Right cardiac atrium (tissue), 5 donors: ENCODE data around the gene RAB40AL. TPM values are rescaled to one million over a fixed set of nuclear protein-coding genes. Genes with fewer than 3 reads are reported as not detected.
"Not testable (repeated sequence)": the region's sequence is repeated elsewhere in the genome, so short reads cannot be mapped to it uniquely, and the experiment has no call there.

Experiments used
- ATAC-seq, 2 donors: fragments of 200-7000 bp; cut with Tn5 transposase; one replicate each; pipeline versions ENCODE4 v1.8.0 to v1.9.1; 2020; ENCODE audit warnings: moderate library complexity in 2 of 2, mild to moderate bottlenecking in 1 of 2
- DNase-seq, 3 donors: peaks; one replicate each; pipeline ENCODE4 v3.0.0-alpha.2; 2020
- H3K27ac ChIP-seq: one replicate; pipeline ENCODE4 v1.5.1; 2013; ENCODE audit warnings: mild to moderate bottlenecking, low read length, control low read depth, moderate library complexity
- H3K27me3 ChIP-seq: one replicate; pipeline ENCODE4 v1.6.1; 2013; ENCODE audit not compliant: control insufficient read depth, insufficient read depth
- H3K4me1 ChIP-seq: one replicate; pipeline ENCODE4 v1.6.1; 2013; ENCODE audit warnings: low read length; ENCODE audit not compliant: control insufficient read depth, insufficient read depth
- H3K4me3 ChIP-seq: one replicate; pipeline ENCODE4 v1.5.1; 2013; ENCODE audit warnings: low read length, control low read depth
- H3K9me3 ChIP-seq: one replicate; pipeline ENCODE4 v1.6.1; 2013; ENCODE audit warnings: low read length; ENCODE audit not compliant: control insufficient read depth
- WGBS: extraction: QIAGEN DNeasy Blood & Tissue Kit; methylation state at CpG from one replicate; pipeline ENCODE4 v1.1.7; 2013; 5-methylcytosine and 5-hydroxymethylcytosine counted together
- intact Hi-C, 4 donors: fragments of 100-400 bp; cut with DNase I; formaldehyde crosslinking; loops; one replicate each; pipeline versions ENCODE4 v1.11.0 to v1.14.0; 2022 to 2023
- polyA plus RNA-seq: library from polyadenylated mRNA; stranded (reverse); fragments of 200-250 nt; gene quantifications from one replicate; pipeline ENCODE4 v1.2.3, GENCODE V29; 2013
- total RNA-seq, 4 donors: library from RNA; stranded (reverse); fragmentation: NEBNext Ultra II Directional; extraction: Animal tissue kit (Norgen Biotek cat#: 25700); gene quantifications; one replicate each; pipeline ENCODE4 v1.2.1, GENCODE V29; 2021
- donor health status: healthy with polysubstance abuse.
- donor health status: DM: no; HTN: yes; CAD: no.
- donor health status: DM: no; HTN: no; CAD: no.
- donor health status: DM: no; HTN: yes; CAD: no; lungs with severe emphysema.
- donor health status: DM: yes; HTN: yes; CAD: no.

The RAB40AL gene
- total and polyA plus RNA-seq, 5 donors: 0.14 to 0.54 (median 0.39) TPM; not detected in 2

- no peaks in the 10 kb centered on the region for H3K27me3 ChIP-seq
- 93% methylated on average over 4 of the region's 4 CpGs for WGBS
- H3K27ac ChIP-seq: no peak overlapping the region
- ATAC-seq (no peak), DNase-seq (no peak)
- no peaks in the 10 kb centered on the region for H3K9me3 ChIP-seq
- H3K4me1 ChIP-seq: no peaks in the 10 kb centered on the region
- no peak overlapping the region for H3K4me3 ChIP-seq
- intact Hi-C loops: no loop called here
These were observed 22.4 kb downstream of the RAB40AL start for GRCh38 chrX:102959471-102959870.

GRCh38 chrX:102963955-102964354 is 26.9 kb downstream of the RAB40AL start:
- no peaks in the 10 kb centered on the region for H3K4me1 ChIP-seq
- H3K4me3 ChIP-seq: no peak overlapping the region
- WGBS: 89% methylated on average over 1 of the region's 1 CpG
- intact Hi-C loops: no loop called here
- no peak overlapping the region for H3K27ac ChIP-seq
- ATAC-seq (no peak), DNase-seq (no peak)
- no peaks in the 10 kb centered on the region for H3K27me3 ChIP-seq
- no peaks in the 10 kb centered on the region for H3K9me3 ChIP-seq

- no peaks in the 10 kb centered on the region for H3K9me3 ChIP-seq
- no peaks in the 10 kb centered on the region for H3K27me3 ChIP-seq
- H3K4me1 ChIP-seq: no peaks in the 10 kb centered on the region
- WGBS: 5% methylated on average over 1 of the region's 1 CpG
- DNase-seq (no peak), ATAC-seq (no peak)
- H3K4me3 ChIP-seq: no peak overlapping the region
- no peak overlapping the region for H3K27ac ChIP-seq
- intact Hi-C loops: no loop called here
These were observed 27.9 kb downstream of the RAB40AL start for GRCh38 chrX:102964940-102965339.

GRCh38 chrX:102966701-102967100 is 29.6 kb downstream of the RAB40AL start:
- Histone ChIP-seq H3K27ac (no peak overlapping the region), H3K4me3 (no peak overlapping the region), H3K9me3 (no peaks in the 10 kb centered on the region), H3K27me3 (no peaks in the 10 kb centered on the region), H3K4me1 (no peaks in the 10 kb centered on the region)
- DNase-seq (no peak), ATAC-seq (no peak)
- intact Hi-C loops: no loop called here
- WGBS: 86% methylated on average over 3 of the region's 3 CpGs

GRCh38 chrX:102968216-102968615 is 31.1 kb downstream of the RAB40AL start:
- WGBS: 100% methylated on average over 2 of the region's 2 CpGs
- H3K9me3 ChIP-seq: no peaks in the 10 kb centered on the region
- ATAC-seq: no peak

GRCh38 chrX:102971536-102971935 is 34.5 kb downstream of the RAB40AL start:
- DNase-seq, H3K4me3 ChIP-seq, intact Hi-C loops, H3K4me1 ChIP-seq, H3K27me3 ChIP-seq, H3K9me3 ChIP-seq, ATAC-seq, H3K27ac ChIP-seq: not testable (repeated sequence)

More at GRCh38 chrX:102968216-102968615, 31.1 kb downstream of the RAB40AL start:
- Histone ChIP-seq H3K27ac (no peak overlapping the region), H3K27me3 (no peaks in the 10 kb centered on the region), H3K4me1 (no peaks in the 10 kb centered on the region), H3K4me3 (no peak overlapping the region)
- DNase-seq: no peak
- intact Hi-C loops: no loop called here

- intact Hi-C loops: no loop called here
- no peaks in the 10 kb centered on the region for H3K4me1 ChIP-seq
- H3K9me3 ChIP-seq: no peaks in the 10 kb centered on the region
- H3K4me3 ChIP-seq: no peak overlapping the region
- ATAC-seq (no peak), DNase-seq (no peak)
- no peaks in the 10 kb centered on the region for H3K27me3 ChIP-seq
- 94% methylated on average over 2 of the region's 2 CpGs for whole genome bisulfite sequencing
- no peak overlapping the region for H3K27ac ChIP-seq
These were observed 37.9 kb downstream of the RAB40AL start for GRCh38 chrX:102975016-102975415.

GRCh38 chrX:102976286-102976685 is 39.2 kb downstream of the RAB40AL start:
- H3K27me3 ChIP-seq: no peaks in the 10 kb centered on the region
- WGBS: 70% methylated on average over 1 of the region's 1 CpG
- no peak overlapping the region for H3K4me3 ChIP-seq
- intact Hi-C loops: no loop called here
- DNase-seq (no peak), ATAC-seq (no peak)
- H3K4me1 ChIP-seq: no peaks in the 10 kb centered on the region
- no peaks in the 10 kb centered on the region for H3K9me3 ChIP-seq
- H3K27ac ChIP-seq: no peak overlapping the region

- no peaks in the 10 kb centered on the region for H3K27me3 ChIP-seq
- intact Hi-C loops: no loop called here
- no peak for DNase-seq
- no peaks in the 10 kb centered on the region for H3K9me3 ChIP-seq
- 52% methylated on average over 4 of the region's 4 CpGs for WGBS
- no peak for ATAC-seq
- H3K27ac ChIP-seq: no peak overlapping the region
- H3K4me3 ChIP-seq: no peak overlapping the region
- H3K4me1 ChIP-seq: no peaks in the 10 kb centered on the region
These were observed 39.9 kb downstream of the RAB40AL start for GRCh38 chrX:102976793-102977495.

GRCh38 chrX:102978594-102978993 is 41.5 kb downstream of the RAB40AL start:
- Histone ChIP-seq H3K4me1 (no peaks in the 10 kb centered on the region), H3K4me3 (no peak overlapping the region), H3K27ac (no peak overlapping the region), H3K9me3 (no peaks in the 10 kb centered on the region), H3K27me3 (no peaks in the 10 kb centered on the region)
- DNase-seq (no peak), ATAC-seq (no peak)
- intact Hi-C loops: no loop called here
- WGBS: 84% methylated on average over 9 of the region's 9 CpGs

- no peaks in the 10 kb centered on the region for H3K9me3 ChIP-seq
- no peaks in the 10 kb centered on the region for H3K4me1 ChIP-seq
- H3K4me3 ChIP-seq: no peak overlapping the region
- 93% methylated on average over 2 of the region's 2 CpGs for WGBS
- H3K27ac ChIP-seq: no peak overlapping the region
- DNase-seq (no peak), ATAC-seq (no peak)
- intact Hi-C loops: no loop called here
- H3K27me3 ChIP-seq: no peaks in the 10 kb centered on the region
These were observed 42.5 kb downstream of the RAB40AL start for GRCh38 chrX:102979536-102979935.

GRCh38 chrX:102983205-102983604 is 46.1 kb downstream of the RAB40AL start:
- Histone ChIP-seq H3K4me3 (no peak overlapping the region), H3K27ac (no peak overlapping the region), H3K9me3 (no peaks in the 10 kb centered on the region), H3K4me1 (no peaks in the 10 kb centered on the region), H3K27me3 (no peaks in the 10 kb centered on the region)
- ATAC-seq: no peak
- WGBS: 83% methylated on average over 2 of the region's 2 CpGs
- intact Hi-C loops: no loop called here
- no peak for DNase-seq
